ENCODE measurements around the gene FSIP1. TPM values are rescaled to one million over a fixed set of nuclear protein-coding genes. Genes with fewer than 3 reads are reported as not detected.

FSIP1 gene
- polyA plus RNA-seq, 3 donors: 1.4 to 2.6 (median 2.0) TPM

DNA sequence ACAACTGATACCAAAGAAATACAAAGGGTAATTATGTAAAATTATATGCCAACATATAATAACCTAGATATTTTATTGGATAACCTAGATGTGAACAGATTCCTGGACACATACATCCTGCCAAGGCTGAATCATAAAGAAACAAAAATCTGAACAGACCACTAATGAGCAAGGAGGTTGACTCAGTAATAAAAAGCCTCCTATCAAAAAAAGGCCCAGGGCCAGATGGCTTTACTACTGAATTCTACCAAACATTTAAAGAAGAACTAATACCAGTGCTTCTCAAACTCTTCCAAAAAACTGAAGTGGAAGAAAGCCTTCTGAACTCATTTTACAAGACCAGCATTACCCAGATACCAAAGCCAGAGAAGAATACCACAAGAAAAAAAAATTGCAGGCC is 169.4 kb downstream of the FSIP1 start:
- no peak for DNase-seq (ENCODE audit: extremely low read depth in 1 of 11, low read depth in 9 of 11, low spot score in 4 of 11)

- no peak for DNase-seq (ENCODE audit: extremely low read depth in 1 of 11, low read depth in 9 of 11, low spot score in 4 of 11)
Observed at GRCh38 chr15:39610665-39611064, 172.0 kb downstream of the FSIP1 start.

DNA sequence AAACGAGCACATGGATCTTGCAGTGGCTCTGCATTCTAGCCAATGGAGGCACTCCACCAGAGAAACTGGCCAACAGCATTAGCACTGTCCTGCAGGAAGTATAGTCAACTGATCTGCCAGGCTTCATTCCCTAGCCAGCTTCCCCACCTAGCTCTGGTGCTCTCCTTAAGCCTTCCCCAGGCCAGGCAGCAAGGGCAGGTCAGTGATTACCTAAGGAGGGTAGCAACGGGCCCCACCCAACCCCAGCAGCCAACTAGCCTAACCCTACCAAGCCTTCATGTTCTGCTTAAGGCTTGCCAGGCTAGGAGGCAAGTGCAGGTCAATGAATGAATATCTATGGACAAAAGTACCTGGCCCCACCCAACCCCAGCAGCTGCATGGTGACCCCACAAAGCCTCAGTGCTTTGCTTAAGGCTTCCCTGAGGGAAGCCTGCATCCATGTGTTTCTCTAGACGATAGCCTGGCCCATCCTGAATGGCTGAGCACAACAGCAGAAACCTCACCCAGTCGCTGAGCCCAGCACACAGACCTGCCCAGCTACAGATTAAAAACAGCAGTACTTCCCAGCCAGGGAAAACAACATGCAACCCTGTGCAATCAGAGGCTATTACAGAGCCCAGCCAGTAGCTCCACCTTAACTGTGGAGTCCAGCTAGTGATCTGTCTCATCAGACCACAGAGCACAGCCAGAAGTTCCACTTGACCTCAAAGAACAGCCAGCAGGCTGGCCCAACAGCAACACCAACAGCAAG is 173.3 kb downstream of the FSIP1 start:
- DNase-seq (ENCODE audit: extremely low read depth in 1 of 11, low read depth in 9 of 11, low spot score in 4 of 11): no peak

DNA sequence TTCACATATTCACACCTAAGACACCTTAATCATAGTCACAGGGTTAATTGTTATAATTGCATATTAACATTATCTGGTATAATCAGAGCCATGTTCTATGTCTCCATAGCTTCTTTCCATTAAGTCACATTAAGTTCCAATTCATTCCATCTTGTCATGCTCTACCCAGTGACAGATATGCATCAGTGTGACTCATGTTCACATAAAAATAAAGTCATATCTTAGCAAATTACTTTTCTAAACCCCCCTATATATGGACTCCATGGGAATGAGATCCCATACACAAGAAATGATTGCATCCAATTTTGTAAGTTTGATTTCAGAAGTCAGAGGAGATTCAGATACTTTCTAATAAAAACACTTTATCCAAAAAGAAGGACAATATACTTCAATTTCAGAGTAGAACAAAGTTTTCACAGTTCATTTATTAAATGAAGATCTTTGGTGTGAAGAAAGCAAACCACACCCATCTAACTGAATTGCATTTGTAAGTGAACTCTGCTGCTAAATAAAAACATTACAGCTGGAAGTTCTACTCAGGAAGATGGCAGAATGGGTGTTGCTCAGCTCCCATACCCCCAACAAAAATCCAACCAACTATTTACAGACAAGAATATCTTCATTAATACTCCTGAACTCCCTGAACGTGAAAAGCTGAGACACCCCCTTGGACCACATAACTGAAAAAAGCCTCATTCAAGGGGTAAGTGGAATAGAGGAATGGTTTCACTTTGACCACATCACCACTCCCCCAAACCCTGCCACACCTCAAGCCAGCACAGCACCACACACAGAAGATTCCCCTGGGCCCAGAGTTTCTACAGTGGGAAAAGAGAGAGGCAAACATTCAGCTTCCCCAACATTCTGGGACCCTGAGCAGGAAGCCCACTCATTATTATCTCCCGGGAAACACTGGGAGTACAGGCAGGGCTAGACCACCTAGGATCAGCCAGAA is 174.2 kb downstream of the FSIP1 start:
- DNase-seq (ENCODE audit: extremely low read depth in 1 of 11, low read depth in 9 of 11, low spot score in 4 of 11): no peak

DNA sequence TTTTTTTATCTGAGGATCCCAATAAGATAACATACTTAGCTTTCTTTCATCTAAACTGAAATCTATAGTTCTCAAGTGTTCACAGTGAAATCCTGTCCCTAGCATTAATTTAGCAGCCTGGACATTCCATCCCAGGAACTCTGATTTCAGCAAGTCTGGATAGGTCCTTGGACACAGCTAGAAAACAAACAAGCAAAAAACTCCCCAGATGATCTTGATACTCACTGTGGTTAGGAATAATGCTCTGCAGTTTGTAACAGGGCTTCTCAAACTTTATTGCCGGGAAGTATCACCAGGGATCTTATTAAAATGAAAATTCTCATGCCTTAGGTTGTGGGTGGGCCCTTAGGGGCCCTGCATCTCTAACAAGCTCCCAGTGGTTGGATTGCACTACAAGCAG is 177.5 kb downstream of the FSIP1 start:
- no peak for DNase-seq (ENCODE audit: extremely low read depth in 1 of 11, low read depth in 9 of 11, low spot score in 4 of 11)

DNA sequence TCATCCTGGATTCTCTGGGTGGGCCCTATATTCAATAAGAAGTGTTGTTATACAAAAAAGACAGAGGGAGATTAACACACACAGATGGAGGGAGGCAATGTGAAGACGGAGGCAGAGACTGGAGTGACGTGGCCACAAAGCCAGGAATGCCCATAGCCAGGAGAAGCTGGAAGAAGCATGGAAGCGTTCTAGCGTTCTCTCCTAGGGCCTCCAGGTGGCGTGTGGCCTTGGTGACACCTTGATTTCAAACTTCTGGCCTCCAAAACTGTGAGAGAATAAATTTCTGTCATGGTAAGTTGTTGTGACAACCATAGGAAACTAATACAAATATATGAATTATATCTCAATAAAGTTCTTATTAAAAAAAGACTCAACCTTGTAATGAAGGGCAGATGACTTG is 180.5 kb downstream of the FSIP1 start:
- DNase-seq (ENCODE audit: extremely low read depth in 1 of 11, low read depth in 9 of 11, low spot score in 4 of 11): no peak

GRCh38 chr15:39599871-39600270 is 182.8 kb downstream of the FSIP1 start:
- DNase-seq (ENCODE audit: extremely low read depth in 1 of 11, low read depth in 9 of 11, low spot score in 4 of 11): no peak

- no peak for DNase-seq (ENCODE audit: extremely low read depth in 1 of 11, low read depth in 9 of 11, low spot score in 4 of 11)
Observed at GRCh38 chr15:39598958-39599845, 183.4 kb downstream of the FSIP1 start.

GRCh38 chr15:39598186-39598850 is 184.3 kb downstream of the FSIP1 start:
- DNase-seq (ENCODE audit: extremely low read depth in 1 of 11, low read depth in 9 of 11, low spot score in 4 of 11): no peak

DNA sequence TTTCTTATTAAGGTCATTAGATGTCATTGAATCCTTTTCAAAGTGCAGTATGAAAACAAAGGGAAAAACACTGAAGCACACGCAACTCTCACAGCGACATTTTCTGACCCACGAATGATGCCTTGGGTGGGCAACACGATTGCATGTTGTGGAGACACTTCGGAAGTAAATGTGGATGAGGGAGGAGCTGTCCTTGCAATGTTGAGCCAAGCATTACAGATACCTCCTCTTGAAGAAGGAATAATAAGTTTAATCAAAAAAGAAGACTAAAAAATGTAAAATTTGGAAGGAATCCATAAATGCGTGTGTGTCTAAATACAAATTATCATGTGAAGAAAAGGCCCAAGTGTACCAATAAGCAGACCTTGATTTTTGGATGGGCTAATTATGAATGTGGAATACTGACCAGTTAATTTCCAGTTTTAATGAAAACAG is 184.9 kb downstream of the FSIP1 start:
- no peak for DNase-seq (ENCODE audit: extremely low read depth in 1 of 11, low read depth in 9 of 11, low spot score in 4 of 11)

GRCh38 chr15:39597336-39597735 is 185.3 kb downstream of the FSIP1 start:
- DNase-seq (ENCODE audit: extremely low read depth in 1 of 11, low read depth in 9 of 11, low spot score in 4 of 11): no peak

GRCh38 chr15:39596358-39597051 is 186.1 kb downstream of the FSIP1 start:
- DNase-seq (ENCODE audit: extremely low read depth in 1 of 11, low read depth in 9 of 11, low spot score in 4 of 11): no peak

- no peak for DNase-seq (ENCODE audit: extremely low read depth in 1 of 11, low read depth in 9 of 11, low spot score in 4 of 11)
Observed at GRCh38 chr15:39595338-39596221, 187.1 kb downstream of the FSIP1 start.

DNA sequence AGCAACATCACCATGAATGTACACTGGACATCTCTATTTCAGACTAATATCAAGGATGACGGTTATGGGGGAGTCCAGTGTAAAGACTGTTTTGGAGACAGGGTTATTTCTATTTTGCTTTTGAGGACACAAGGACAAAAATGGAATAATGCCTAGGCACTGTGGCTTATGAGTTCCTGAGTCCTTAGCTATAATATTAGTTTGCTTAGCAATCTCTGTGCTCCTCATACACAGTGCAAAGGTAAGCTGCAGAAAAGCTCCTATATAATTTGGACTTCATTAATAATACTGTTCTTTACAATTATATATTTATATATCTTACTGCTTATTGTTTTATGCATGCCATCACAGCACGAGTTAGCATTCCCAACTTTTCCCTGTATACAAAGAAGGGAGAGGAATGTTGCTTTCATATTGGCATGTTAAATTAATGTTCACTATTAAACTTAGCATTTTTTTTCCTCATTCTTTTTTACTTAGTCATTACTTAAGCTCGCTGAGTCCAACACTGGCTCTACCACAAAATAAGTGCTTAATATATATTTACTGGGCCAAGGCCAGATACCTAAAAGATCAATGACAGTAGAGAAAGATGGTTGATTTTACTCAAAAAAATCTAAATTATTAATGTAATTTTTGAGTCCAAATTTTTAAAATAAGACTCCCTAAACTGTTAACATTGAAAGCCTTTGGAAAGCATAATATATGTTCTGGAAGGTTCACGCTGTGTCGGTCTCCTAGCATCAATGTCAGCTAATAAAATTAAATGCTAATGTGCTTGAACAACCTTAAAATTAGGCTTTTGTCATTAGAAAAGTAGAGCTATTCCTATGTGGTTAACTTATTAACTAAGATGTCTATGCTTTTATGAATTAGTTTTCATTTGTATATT is 187.9 kb downstream of the FSIP1 start:
- DNase-seq (ENCODE audit: extremely low read depth in 1 of 11, low read depth in 9 of 11, low spot score in 4 of 11): no peak

DNA sequence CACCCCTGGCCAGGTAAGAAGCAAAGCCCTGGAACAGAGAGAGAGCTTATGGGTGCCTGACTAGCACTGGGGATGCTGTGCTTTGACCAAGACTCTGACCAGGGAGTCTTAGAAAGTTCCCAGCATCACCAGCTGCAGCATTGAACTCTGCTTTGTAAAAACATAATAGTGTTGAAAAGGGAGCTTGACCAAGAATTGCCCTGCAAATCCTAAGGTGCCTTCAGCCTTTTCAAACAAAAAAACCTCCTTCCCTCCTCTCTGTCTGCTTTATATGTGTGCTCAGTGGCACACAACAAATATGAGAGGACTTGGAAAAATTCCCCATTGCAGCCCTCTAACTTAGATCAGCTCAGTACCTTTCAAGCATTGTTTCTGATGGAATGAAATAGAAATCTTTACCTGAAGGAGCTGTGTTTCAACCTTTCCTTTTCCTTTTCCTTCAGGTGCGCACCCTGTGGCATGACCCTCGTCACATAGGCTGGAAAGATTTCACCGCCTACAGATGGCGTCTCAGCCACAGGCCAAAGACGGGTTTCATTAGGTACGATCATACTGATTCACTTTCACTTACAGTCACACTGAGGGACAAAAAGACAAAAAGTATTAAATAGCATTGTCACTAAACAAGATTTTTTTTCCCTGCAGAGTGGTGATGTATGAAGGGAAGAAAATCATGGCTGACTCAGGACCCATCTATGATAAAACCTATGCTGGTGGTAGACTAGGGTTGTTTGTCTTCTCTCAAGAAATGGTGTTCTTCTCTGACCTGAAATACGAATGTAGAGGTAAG is 188.8 kb downstream of the FSIP1 start:
- no peak for DNase-seq (ENCODE audit: extremely low read depth in 1 of 11, low read depth in 9 of 11, low spot score in 4 of 11)

All from renal cortex interstitium (tissue), 11 donors.